Urothelium cell line (cell line): Measurements from ENCODE around the gene KIAA0753.

Experiments
- DNase-seq: peaks from one replicate; pipeline ENCODE4 v3.0.0; 2011; ENCODE audit warnings: low spot score, mixed read lengths
- FAIRE-seq: peaks from 2 replicates; lab custom pipeline; 2011; peaks lifted over from hg19 to GRCh38; lab: Jason Lieb, UNC

KIAA0753 gene

DNA sequence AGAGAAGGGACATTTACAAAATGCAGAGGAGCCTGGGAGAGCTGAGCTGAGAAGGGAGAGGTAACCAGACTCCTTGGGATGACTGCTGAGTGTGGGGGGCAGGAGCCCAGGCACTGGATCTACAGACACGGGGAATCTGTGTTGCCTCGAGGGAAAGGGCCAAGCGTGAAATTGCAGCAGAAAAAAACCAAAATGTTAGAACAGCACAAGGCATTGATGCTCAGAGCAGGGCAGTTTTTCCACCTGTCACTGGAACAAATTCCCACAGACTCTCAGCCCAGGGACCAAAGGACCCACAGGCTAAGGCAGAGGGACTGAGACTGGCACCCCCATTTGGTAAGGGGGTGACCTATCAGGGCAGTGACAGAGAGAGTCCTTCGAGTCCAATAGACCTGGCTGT lies 86.2 kb downstream of the KIAA0753 start:
- FAIRE-seq: no peak
- DNase-seq: no peak

DNA sequence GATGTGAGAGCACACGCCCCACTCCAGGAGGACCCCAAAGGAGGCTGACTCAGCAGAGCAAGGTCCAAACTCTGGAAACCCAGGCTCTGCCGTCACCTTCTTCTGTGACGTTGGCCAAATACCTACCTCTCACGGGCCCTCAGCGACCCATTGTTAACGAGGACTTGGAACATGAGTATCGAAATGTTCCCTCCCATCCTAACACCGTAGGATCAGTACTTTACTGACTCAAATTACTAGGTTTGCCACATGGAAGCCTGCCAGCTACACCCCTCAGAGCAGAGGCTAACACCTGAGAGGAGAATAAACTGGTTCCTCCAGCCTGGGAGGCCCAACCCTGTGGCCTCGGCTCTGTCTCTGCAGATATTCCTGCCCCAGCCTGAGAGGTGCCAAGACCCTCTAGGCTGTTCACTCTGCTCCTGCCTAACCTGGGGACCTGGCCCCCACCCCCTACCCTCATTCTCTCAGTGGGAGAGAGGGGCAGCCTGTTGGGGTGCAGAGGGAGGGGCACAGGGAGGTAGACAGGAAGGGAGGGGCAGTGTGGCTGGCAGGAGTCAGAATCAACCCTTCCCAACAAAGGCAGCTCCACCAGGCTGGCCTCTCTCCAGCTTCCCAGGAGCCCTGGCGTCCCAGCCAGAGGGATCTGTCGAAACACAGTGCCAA lies 88.5 kb downstream of the KIAA0753 start:
- FAIRE-seq (no peak), DNase-seq (no peak)

DNA sequence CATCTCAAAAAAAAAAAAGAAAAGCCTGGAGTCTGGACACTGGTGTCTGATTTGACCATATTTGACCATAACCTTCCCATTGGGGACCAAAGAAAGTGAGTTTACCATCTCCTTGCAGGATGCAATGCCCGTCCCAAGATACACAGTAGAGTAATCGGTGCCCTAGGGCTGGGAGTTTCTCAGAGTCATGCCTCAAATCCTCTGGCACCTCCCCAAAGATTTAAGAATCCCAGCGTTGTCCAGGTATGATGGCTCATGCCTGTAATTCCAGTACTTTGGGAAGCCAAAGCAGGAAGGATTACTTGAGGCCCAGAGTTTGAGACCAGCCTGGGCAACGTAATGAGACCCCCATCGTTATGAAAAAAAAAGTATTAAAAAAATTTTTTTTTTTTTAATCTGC lies 89.2 kb downstream of the KIAA0753 start:
- FAIRE-seq: no peak
- DNase-seq: no peak

DNA sequence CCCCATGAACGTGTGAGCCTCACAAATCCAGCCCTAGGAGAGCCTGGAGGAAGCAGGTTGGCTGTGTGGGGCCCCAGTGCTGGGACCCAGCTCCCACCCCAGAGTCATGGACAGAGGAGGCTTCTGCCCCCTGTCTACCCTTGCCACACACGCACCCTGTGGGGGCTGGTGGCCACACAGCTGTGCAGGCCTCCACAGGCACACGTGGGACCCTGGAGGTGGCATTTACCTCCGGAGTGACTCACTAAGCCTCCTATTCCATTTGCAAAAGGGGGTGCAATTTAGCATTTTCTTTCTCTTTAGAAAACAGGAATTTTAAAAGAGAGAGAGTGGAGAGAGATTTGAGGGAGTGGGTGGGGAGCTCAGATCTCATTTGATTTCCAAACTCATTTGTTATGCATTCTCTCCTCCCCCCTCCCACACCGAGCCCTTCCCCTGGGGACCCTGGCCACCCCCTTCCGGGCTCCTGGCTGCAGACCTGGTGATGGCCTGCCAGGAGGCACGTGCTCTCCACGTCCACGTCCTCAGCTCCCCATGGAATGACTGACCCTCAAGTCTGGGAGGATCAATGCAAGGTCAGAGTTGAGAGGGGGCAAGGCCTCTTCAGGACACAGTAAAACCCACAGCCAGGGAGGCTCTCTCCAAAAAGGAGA lies 91.0 kb downstream of the KIAA0753 start:
- no peak for FAIRE-seq
- DNase-seq: no peak

DNA sequence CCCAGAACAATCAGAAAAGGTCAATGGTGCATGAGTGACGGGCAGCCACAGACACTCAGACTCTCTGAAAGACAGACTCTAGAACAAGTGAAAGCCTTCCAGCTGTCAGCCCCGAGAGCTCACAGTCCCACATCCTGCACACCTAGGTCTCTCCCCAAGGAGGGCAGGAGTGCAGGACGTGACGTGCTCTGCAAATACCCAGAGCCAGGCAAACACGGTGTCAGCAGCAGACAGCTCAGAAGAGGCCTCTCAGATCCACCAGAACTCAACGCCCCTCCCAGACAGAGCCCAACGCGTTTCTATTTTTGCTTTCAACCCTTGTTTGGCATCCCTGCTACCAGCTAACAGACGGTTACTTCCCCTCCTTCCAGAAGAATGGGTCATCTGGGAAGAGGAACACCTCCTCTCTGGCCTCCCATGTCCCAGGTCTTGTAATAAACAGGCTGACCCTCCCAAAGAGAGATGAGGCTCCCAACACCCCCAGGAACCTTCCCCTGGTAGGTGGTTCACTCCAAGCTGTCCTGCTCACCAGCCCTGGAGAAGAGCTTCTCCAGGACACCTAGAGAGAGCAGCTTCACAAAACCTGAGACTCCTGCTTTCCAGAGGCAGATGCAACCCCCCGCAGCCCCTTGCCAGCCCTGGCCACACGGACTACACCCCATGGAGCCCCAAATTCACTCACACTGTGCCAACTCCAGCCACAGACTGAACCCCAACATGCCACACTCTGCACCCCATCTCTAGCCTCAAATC lies 91.8 kb downstream of the KIAA0753 start:
- DNase-seq (no peak), FAIRE-seq (no peak)

DNA sequence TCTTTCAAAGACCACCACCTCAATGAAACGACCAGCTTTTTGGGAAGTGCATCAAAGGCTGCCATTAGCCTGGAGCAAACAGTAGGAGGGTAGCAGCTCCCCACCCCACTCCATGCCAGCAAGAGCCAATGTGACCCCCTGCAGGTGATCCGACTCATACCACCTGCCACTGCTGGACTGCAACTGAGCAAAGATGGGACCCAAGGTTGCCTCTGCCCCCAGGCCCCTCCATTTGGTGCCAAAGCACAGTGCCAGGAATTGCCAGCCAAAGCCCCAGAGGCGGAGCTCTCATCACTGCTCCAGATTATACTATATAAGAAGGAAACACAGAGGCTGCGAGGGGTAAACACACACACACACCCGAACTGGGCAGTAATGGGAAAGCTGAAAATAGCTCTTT lies 92.5 kb downstream of the KIAA0753 start:
- FAIRE-seq: no peak
- no peak for DNase-seq

DNA sequence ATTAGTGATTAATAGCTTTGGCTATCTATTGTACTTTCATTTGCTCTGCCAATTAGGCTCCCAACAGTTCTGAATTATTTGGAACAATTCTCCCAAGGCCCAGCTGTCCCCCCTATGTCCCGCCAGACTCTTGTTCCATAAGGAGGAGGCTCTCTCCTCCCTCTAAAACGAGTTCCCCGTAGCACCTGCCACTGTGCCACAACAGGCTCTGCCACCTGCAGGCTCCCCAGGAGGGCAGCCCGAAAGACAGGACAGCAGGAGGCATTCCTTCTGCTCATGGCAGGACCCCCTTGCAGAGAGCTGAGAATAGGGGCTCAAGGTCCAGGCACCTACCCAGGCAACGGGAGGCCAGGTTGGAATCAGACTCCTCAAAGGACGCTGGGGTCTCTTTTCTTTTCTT lies 93.2 kb downstream of the KIAA0753 start:
- FAIRE-seq: no peak

DNA sequence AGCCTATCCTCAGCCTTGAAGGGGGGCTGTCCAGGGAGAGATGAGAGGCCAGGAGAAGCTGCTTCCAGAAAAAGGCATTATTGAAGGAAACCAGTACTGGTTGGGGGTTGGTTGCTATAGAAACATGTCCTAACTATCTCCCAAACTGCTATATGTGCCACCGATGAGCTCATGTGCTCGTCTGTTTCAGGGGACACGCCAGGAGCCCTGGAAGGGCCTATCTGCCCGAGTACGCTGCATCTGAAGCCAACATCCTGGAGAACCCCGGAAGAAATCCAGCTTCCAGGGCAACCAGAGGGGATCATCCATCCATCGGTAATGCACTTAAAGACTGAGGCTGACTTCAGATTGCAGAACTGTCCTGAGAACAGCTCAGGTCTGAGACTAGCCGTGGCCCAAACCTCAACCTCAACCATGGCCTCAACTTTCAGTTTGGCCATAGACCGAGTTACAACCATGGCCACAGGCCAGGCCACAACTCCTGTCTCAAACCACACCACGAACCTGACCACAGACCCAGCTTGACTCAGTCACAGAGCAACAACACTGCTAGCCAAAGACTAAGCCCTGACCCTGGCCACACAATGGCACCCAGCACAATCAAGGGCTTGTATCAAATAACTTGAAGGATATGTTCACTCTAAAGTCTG lies 94.3 kb downstream of the KIAA0753 start:
- DNase-seq: no peak

More for the DNA sequence above, 93.2 kb downstream of the KIAA0753 start:
- no peak for DNase-seq

DNA sequence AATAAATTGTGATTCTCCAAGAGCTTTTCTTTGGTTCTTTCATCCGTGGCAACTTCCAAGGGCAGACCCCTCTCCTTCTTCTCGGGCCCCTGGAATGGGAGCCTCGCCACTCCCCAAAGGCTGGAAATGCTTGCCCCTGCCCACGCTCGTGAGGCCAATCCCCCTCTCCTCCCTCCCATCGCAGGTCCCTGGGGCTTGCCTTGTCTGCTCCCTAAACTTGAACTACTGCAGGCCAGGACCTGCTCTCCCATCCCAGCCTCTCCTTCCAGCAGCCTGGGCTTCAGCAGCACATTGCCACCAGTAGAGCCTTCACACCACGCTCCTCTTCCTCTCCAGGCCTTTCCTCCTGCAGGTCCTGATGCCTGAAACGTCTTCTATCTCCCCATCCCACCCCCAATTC lies 95.2 kb downstream of the KIAA0753 start:
- no peak for FAIRE-seq
- no peak for DNase-seq

More for the DNA sequence above, 94.3 kb downstream of the KIAA0753 start:
- no peak for FAIRE-seq

DNA sequence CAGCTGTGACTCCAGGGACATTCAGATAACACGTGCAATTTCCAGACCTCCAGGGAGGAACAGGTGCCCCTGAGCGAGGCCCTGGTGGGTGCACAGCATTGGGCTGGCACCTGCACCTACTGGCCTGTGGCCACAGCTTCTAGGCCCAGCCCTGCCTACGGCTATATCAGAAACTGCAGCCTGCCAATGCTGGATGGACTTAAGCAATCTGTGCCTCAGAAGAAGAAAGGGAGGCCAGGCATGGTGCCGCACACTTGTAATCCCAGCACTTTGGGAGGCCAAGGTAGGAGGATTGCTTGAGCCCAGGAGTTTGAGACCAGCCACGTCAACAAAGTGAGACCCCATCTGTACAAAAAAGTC lies 96.5 kb downstream of the KIAA0753 start:
- DNase-seq (no peak), FAIRE-seq (no peak)

DNA sequence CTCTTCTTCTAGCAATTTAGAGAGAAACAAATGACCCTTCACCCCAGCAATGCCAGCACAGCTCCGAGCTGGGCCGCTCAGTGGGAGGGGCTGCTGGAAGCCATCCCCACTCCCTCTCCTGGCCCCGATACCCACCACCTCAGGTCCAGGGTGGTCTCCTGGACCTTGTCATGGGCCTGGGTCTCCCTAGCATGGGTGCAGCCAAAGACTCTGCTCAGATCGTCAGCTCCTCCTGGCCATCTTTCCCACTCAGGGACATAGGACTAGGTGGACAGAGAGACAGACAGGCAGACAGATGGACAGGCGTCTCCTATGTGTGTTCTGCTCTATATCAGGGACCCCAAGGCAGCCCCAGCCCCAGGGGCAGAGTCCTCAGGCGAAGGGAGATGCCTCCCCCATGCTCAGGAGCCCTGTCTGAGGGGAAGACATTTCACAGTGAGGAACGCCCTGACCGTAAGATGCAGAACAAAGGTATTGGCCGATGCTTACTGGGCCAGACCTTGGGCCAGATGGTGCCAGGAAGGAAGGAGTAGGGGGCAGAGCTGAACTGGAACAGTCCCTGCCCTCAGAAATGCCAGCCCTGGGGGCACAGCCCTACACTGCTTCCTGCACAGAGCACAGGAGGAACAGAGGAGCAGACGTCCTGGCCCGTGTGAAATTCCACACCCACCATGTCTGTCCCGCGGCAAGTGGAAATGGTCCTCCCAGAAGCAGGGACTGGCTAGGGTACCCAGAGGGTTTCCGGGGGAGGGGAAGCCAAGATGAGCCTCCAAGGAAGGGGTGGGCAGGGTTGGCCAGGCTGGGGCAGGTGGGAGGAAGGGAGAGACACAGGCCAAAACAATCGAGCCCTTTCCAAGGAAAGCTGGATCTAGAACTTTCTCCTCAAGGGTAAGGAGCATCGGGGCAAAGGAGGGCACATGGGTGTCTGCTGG lies 97.2 kb downstream of the KIAA0753 start:
- FAIRE-seq (no peak), DNase-seq (no peak)

DNA sequence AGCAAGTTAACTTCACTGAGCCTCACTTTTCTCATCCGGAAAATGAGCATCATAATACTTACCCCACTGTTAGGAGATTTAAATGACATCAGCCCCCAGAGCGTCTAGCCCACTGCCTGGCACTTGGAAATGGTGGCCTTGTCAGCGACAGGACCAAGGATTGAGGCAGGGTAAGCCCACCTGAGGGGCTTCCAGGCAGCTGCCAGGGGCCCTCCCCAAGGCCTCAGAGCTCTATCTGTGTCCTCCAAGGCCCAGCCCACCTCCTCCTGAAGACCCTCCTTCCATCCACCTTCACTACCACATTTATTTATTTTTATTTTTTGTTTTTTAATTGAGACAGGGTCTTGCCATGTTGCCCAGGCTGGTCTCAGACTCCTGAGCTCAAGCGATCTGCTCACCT lies 97.9 kb downstream of the KIAA0753 start:
- DNase-seq (no peak), FAIRE-seq (no peak)

DNA sequence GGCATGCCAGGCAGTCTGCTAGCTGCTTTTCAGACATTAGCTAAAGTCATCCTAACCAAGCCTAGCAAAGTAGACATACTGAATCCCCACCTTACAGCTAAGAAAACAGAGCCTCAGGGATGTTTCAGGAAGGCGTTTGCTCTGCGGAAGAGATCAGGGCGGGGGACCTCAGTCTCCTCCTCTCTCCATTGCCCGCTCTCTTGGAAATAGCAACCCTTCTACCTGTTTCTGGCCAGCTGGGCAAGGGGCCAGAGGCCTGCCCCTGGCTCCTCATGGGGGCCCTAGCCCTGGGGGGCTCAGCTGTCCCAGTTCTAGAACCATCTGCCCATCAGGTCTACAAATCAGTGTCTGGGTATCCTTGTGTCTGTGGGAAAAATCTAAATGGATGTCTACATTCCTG lies 98.6 kb downstream of the KIAA0753 start:
- DNase-seq (no peak), FAIRE-seq (no peak)

DNA sequence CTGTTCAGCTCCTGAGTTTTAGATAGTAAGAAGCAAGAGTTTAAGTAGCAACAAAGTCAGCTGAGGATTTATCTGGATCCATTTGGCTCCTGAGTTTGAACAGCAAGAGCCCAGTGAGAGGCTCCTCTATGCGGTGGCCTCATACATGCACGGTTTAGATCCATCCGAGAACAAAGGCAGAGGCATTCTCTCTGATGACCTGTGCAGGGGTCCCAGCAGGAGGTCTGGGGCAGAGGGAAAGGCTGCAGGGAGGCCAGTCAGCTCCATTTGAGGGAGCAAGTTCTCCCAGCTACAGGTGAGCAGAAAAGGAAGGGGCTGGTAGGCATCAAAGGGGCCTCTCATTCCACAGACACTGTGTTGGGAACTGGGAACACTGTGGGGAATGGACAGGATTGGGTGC lies 100.6 kb downstream of the KIAA0753 start:
- DNase-seq: no peak
- no peak for FAIRE-seq

DNA sequence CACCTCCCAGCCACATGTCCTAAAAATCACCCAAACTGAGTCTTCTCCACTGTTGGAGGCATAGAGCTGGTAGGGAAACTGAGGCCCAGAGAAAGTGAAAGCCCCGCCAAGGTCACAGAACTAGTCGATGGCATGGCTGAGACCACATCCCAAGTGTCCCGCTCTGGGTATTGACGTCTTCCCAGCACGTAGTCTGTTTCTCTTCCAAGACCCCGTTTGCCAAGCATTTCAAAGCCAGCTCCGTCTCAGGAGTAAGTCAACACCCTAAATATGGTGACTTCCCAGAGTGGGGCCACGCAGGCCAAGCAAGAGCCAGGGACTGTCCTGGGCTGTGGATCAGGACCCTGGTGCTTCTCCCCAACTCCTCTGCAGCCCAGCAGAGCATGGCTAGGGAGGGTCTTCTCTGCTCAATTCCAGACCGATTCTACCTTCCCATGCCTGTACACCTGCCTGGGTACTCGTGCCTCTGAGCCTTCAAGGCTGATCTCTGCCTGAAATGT lies 103.9 kb downstream of the KIAA0753 start:
- DNase-seq: no peak
- no peak for FAIRE-seq

DNA sequence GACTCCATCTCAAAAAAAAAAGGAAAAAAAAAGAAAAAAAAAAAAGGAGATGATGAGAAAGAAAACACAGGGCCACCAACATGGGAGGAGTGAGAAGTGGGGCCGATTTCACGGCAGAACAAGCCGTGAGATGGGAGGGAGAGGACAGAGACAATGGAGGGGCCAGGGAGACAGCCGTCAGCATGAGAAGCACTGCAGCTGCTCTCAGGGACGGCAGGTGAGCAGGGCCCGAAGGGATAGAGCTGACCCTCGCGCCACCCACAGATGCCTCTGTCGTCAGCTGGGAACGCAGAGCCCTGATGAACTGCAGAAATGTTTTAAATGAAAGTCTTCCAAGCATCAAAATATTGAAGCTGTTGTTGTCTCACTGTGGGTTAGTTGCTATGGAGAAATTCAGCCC lies 104.5 kb downstream of the KIAA0753 start:
- no peak for DNase-seq
- no peak for FAIRE-seq

DNA sequence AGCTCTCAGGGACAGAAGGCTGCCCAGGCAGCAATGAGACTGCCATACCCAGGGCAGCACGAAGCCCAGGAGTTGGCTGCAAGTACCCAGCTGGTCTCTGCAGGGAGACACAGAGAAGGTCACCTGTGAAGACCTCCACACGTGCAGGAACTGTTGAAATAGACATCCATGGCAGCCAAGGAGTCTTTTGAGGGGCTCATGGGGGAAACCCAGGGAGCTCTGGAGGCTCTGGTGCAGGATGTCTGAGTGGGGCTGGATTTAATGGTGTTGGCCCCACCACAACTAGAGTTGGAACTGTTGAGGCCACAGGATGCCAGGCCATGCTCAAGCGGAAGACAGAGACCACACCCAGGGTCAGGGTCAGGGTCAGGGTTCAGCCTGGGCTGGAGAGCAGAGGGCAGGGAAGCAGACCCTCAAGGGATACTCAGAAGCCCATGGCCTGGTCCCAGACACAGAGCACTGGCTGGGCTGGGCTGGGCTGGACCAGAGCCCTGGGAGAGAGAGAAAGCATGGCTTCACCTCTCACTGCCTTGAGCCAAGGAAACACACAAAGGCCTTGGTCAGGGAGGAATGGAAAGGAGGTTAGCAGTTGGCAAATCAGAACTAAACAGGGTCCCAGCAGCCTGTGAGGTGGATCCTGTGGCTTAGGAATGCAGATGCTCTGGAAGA lies 105.5 kb downstream of the KIAA0753 start:
- DNase-seq (no peak), FAIRE-seq (no peak)

DNA sequence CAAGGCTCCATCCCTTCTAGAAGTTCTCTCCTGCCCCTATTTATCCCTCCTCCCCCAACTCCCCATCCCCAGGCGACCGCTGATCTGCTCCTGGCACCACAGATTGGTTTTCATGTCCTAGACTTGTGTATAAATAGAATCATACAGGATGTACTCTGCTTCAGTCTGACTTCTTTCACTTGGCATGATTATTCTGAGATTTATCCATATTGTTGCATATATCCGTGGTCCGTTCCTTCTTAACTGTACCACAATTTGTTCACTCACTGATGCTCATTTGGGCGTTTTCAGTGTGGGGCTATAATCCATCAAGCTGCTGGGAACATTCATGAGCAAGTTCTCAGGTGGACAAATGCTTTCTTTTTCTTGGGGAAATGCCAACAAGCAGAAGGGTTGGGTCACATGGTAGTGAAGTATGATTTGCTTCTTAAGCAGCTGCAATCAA lies 108.0 kb downstream of the KIAA0753 start:
- FAIRE-seq (no peak), DNase-seq (no peak)

DNA sequence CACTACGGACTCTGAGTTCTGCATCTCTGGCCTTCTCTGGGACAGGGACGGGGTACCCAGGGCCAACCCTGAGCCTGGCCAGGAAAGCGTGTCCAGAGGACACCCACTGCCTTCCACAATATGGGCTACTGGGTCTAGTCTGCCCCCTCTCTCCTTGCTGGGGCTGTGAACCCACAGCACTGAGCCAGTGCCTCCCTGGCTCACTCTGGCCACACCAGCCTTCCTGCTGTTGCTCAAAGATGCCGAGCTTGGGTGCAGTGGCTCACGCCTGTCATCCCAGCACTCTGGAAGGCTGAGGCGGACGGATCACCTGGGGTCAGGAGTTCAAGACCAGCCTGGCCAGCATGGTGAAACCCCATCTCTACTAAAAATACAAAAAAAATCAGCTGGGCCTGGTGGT lies 108.9 kb downstream of the KIAA0753 start:
- no peak for DNase-seq
- FAIRE-seq: no peak
